Fibroblast of lung (primary cell): ENCODE measurements around the gene MYO1E.

ENCODE experiments used
- CTCF ChIP-seq, 2 donors: IDR thresholded peaks in 1 of 2; conservative IDR thresholded peaks in 1 of 2; 1 replicate in 1 of 2; 2 replicates in 1 of 2; pipeline ENCODE4 v1.5.1; 2011 to 2012; ENCODE audit warnings: low read length in 2 of 2, control low read depth in 1 of 2, inconsistent platforms in 1 of 2, low read depth in 1 of 2, mild to moderate bottlenecking in 1 of 2
- EZH2 ChIP-seq: IDR thresholded peaks from 2 replicates; pipeline ENCODE4 v1.5.1; 2012; ENCODE audit warnings: low read length, control low read depth, mild to moderate bottlenecking; ENCODE audit errors: missing control alignments

- TF ChIP-seq CTCF (conservative IDR thresholded peaks at IDR 0.05 in 1 of 2, IDR thresholded peaks at IDR 0.05 in 1 of 2; ENCODE audit: low read depth in 1 of 2, low read length in 2 of 2): no peak
- TF ChIP-seq EZH2: no peak
These were observed 122.9 kb downstream of the MYO1E start for GRCh38 chr15:59249816-59250215.
